CD4-positive, alpha-beta T cell treated with Interleukin-4 for 1 hour (primary cell): ENCODE data around the gene SAA2.
A peak's percentile ranks its signal among the peaks of the same experiment; 100 is the strongest.
"Not testable (repeated sequence)": the region's sequence is repeated elsewhere in the genome, so short reads cannot be mapped to it uniquely, and the experiment has no call there.

Experiments
- DNase-seq, 2 donors: peaks; one replicate each; pipeline ENCODE4 v3.0.0-alpha.2; 2020 to 2022

The SAA2 gene

GRCh38 chr11:18248561-18248960 lies at the start of gene SAA2:
SAA2 (minus strand) TSS chr11:18248668; CDS start chr11:18248011, 657 bp downstream.
- no peak for DNase-seq

- no peak for DNase-seq
Observed at GRCh38 chr11:18295316-18295715, 46.8 kb upstream of the SAA2 start.

GRCh38 chr11:18294862-18295261 lies 46.4 kb upstream of the SAA2 start:
- DNase-seq, result no peak

- DNase-seq, result no peak
Observed at GRCh38 chr11:18288911-18289310, 40.4 kb upstream of the SAA2 start.

- DNase-seq, result no peak
Observed at GRCh38 chr11:18285841-18286240, 37.4 kb upstream of the SAA2 start.

GRCh38 chr11:18282626-18283025 lies 34.2 kb upstream of the SAA2 start:
- no peak for DNase-seq

- peak in 1 of 2 donors; percentile 19 for DNase-seq
Observed at GRCh38 chr11:18280438-18281045, 32.1 kb upstream of the SAA2 start.

GRCh38 chr11:18277565-18278271 lies 29.2 kb upstream of the SAA2 start:
- peak in 1 of 2 donors; percentile 51 for DNase-seq

- no peak for DNase-seq
Observed at GRCh38 chr11:18271206-18271605, 22.7 kb upstream of the SAA2 start.

GRCh38 chr11:18270102-18270501 lies 21.6 kb upstream of the SAA2 start:
- no peak for DNase-seq

GRCh38 chr11:18269252-18269651 lies 20.8 kb upstream of the SAA2 start:
- DNase-seq, result not testable (repeated sequence)

- DNase-seq, result not testable (repeated sequence)
Observed at GRCh38 chr11:18267335-18268133, 19.1 kb upstream of the SAA2 start.

- no peak for DNase-seq
Observed at GRCh38 chr11:18265949-18266348, 17.5 kb upstream of the SAA2 start, which contains the start of gene SAA1. SAA1 (plus strand) TSS chr11:18266264; CDS start chr11:18266888, 624 bp downstream.

- no peak for DNase-seq
Observed at GRCh38 chr11:18264677-18265555, 16.4 kb upstream of the SAA2 start.

GRCh38 chr11:18264035-18264434 lies 15.6 kb upstream of the SAA2 start:
- DNase-seq, result no peak

GRCh38 chr11:18262681-18263350 lies 14.3 kb upstream of the SAA2 start:
- DNase-seq, result not testable (repeated sequence)

- DNase-seq, result no peak
Observed at GRCh38 chr11:18261721-18262120, 13.3 kb upstream of the SAA2 start.

- no peak for DNase-seq
Observed at GRCh38 chr11:18259259-18259658, 10.8 kb upstream of the SAA2 start.

- no peak for DNase-seq
Observed at GRCh38 chr11:18254781-18255361, 6.4 kb upstream of the SAA2 start.

- no peak for DNase-seq
Observed at GRCh38 chr11:18253778-18254338, 5.4 kb upstream of the SAA2 start.

GRCh38 chr11:18253233-18253632 lies 4.8 kb upstream of the SAA2 start:
- DNase-seq, result no peak
